Activated CD4-positive, alpha-beta T cell treated with anti-CD3 and anti-CD28 coated beads for 4 hours (primary cell): Measurements from ENCODE around the gene RNF151.

Experiments used
- DNase-seq, 2 donors: peaks; one replicate each; pipeline ENCODE4 v3.0.0-alpha.2; 2020

Gene RNF151

DNA sequence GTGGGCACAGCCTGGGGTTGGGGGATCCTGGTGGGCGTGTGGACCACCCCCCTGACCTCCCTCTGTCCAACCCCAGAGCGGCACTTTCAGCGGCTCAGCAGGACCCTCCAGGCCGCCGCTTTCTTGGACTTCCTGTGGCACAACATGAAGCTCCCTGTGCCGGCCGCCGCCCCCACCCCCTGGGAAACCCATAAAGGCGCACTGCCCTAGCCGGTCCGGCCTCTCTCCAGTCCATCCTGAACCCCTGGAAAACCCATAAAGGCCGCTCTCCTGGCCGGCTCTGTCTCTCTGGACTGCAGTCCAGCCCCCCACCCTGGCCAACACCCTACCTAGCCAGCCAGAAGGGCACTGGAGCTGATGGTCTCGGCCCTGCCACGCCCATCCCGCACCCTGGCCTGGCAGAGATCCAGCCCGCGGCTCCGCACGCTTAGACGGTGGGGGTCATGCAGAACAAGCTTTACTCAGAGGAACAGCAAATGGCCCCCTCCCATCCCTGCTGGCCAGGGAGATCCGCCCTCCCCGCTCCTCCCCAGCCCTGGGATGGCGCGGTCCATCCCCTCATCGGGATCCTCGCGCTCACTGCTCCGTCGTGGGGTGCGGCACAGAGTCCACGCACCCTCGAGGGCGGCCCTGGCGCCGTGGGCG is 11.9 kb downstream of the RNF151 start:
- DNase-seq, result no peak

- peak; percentile 60 to 62 for DNase-seq
These were observed 12.8 kb downstream of the RNF151 start for GRCh38 chr16:1979271-1980029.

DNA sequence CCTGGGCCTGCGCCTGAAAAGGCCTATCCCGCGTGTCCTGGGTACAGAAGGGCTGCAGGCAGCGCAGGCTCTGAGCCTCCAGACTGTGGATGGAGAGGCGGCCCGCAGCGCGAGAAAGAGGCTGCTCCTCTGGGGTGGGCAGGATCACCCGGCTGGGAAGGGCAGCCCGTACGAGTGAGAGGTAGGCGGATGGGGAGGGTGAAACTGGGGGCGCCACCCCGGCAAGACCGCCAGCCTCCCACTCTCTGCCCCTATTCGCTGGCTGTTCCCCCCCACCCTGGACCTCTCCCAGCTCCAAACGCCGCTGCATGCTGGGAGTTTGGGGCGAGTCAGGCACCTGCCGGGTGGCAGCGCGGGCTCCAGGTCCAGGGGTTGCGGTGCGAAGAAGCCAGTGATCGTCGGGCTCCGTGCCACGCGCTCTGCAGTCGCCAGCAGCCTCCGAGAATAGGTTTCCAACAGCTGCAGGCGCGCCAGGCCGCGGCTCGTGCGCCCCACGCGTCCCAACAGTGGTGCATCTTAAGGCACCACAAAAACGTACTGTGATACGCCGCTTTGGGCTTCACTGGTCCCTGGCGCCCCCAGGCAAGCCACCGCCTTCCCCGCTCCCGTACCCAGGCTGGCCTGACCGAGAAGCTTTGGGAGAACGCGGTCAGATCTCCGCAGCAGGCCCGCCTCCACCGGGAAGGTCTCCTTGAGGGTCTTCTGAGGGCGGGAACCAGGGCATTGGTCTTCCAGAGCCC is 13.5 kb downstream of the RNF151 start:
- DNase-seq, result no peak

DNA sequence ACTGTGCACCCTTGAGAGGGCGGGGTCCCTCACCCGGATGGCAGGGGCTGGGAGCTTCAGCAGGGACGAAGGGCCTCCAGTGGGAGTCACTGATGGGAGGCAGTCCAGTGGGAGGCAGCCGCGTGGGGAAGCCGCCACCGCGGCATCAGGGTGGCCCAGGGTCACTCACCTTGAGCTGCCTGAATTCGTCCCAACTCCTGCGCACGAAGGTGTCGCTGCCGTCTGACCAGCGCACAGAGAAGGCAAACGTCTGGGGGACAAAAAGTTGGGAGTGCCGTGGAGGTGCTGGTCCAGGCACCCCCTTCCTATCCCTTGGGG is 14.1 kb downstream of the RNF151 start:
- DNase-seq, result no peak

GRCh38 chr16:1981398-1981836 is 14.8 kb downstream of the RNF151 start, which contains the start of gene NOXO1:
NOXO1 (minus strand) TSS chr16:1981469; CDS start chr16:1981179, 290 bp downstream.
- no peak for DNase-seq

GRCh38 chr16:1982013-1982433 is 15.4 kb downstream of the RNF151 start:
- no peak for DNase-seq

- DNase-seq, result no peak
These were observed 16.4 kb downstream of the RNF151 start for GRCh38 chr16:1982991-1983543.

- DNase-seq, result peak; percentile 45 to 66
These were observed 17.1 kb downstream of the RNF151 start, which contains the start of gene GFER for GRCh38 chr16:1983544-1984346. GFER (plus strand) TSS chr16:1984193; CDS start chr16:1984219, 26 bp downstream.

- DNase-seq, result no peak
These were observed 17.9 kb downstream of the RNF151 start for GRCh38 chr16:1984347-1985225.

- DNase-seq, result no peak
These were observed 19.0 kb downstream of the RNF151 start for GRCh38 chr16:1985466-1986150.

GRCh38 chr16:1987198-1987597 is 20.5 kb downstream of the RNF151 start:
- DNase-seq, result no peak

GRCh38 chr16:1989209-1990100 is 22.8 kb downstream of the RNF151 start, which contains the start of gene SYNGR3:
SYNGR3 (plus strand) TSS chr16:1989970; CDS start chr16:1990103, 133 bp downstream.
- DNase-seq, result no peak

GRCh38 chr16:1990101-1990350 is 23.4 kb downstream of the RNF151 start:
- no peak for DNase-seq

DNA sequence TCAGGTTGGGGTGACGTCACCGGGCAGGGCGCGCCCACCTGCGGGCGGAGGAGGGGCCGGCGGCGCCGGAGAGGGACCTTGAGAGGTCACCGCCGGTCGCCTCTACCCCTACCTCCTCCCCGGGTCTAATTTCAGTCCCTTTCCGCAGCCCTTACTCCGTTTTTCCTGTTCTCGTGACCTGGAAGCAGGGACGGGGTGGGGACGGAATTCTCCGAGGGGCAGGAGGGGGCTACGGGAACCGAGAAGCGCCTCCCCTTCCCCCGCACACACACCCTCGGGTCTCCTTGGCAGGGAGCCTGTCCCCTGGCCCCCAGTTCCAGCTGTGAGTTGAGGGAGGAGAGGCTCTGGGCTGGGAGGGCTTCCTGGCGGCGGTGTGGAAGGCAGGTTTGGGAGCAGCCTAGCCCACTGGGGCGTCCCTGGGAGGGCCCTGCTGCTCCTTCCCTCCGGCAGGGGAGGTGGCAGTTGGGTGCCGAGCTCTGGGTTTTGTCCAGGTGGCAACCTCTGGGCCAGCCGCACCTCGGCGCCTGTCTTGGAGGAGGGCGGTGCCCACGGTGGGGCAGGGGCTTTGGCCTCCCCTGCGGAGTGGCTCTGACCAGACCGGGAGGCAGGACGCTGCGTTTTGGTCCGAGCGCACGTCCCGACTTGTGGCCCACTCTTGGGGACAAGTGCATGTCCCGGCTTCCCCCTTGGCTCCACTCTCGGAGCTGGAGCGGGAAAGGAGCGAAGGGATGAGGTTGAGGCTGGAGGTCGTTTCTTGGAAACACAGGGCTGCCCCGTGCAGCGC is 23.9 kb downstream of the RNF151 start:
- peak; percentile 41 for DNase-seq

- DNase-seq, result peak in 1 of 2 donors; percentile 49
These were observed 24.5 kb downstream of the RNF151 start for GRCh38 chr16:1991135-1991551.

GRCh38 chr16:1991588-1991947 is 24.9 kb downstream of the RNF151 start:
- no peak for DNase-seq

DNA sequence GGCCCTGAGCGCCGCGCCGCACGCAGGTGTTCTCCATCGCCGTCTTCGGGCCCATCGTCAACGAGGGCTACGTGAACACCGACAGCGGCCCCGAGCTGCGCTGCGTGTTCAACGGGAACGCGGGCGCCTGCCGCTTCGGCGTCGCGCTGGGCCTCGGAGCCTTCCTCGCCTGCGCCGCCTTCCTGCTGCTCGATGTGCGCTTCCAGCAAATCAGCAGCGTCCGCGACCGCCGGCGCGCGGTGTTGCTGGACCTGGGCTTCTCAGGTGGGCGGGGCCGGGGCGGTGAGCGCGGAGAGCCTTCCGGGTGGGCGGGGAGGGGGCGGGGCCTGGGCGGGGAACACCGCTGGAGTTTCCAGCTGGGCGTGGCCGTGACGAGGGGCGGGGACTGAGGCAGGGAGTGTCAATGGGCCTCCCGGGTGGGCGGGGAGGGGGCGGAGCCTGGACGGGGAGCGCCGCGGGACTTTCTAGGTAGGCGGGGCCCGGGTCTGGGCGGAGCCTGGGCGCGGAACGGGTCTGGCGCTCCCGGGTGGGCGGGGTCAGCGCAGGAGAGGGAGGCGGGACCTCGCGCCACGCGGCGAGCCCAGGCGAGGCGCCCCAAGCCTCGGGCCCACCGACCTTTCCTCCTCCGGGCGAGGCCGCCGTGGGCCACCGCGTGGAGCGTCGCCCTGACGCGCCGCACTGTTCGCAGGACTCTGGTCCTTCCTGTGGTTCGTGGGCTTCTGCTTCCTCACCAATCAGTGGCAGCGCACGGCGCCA is 25.5 kb downstream of the RNF151 start:
- peak; percentile 98 to 99 for DNase-seq

DNA sequence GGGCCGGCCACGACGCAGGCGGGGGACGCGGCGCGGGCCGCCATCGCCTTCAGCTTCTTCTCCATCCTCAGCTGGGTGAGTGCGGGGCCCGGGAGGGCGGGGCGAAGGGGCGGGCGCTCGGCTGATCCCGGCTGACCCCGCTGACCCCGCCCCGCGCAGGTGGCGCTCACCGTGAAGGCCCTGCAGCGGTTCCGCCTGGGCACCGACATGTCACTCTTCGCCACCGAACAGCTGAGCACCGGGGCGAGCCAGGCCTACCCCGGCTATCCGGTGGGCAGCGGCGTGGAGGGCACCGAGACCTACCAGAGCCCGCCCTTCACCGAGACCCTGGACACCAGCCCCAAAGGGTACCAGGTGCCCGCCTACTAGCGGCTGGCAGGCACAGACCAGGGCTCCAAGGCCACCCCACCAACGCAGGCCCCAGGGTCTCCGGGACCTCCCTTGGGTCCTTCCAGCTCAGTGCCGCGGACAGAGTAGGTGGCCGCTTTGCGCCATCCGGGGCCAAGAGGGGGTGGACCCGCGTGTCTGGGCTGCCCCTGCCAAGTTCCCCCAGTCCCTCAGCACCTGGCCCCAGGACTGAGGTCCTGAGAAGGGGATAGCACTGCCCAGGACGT is 26.2 kb downstream of the RNF151 start:
- DNase-seq, result no peak
